B cell (primary cell): ENCODE measurements around the gene TOMM70. TPM values are rescaled to one million over a fixed set of nuclear protein-coding genes. Genes with fewer than 3 reads are reported as not detected.

Experiments used
- ATAC-seq: fragments of 200-7000 bp; cut with Tn5 transposase; one replicate; pipeline ENCODE4 v1.10.0; 2021; ENCODE audit warnings: low read depth, mild to moderate bottlenecking, moderate number of reproducible peaks, moderate library complexity
- CTCF ChIA-PET: fragments of 350-600 bp; sonication (Branson Sonifier 250); formaldehyde crosslinking; loops from one replicate; lab custom pipeline; 2021; ENCODE audit warnings: antibody characterized with exemption, inconsistent platforms; lab: Charles Lee
- POLR2A ChIA-PET: fragments of 350-600 bp; sonication (Branson Sonifier 250); formaldehyde crosslinking; loops from one replicate; lab custom pipeline; 2021; ENCODE audit warnings: antibody characterized with exemption; lab: Charles Lee
- DNase-seq: peaks from one replicate; pipeline ENCODE4 v3.0.0; 2013
- H2AFZ ChIP-seq: 2 replicates; pipeline ENCODE4 v1.6.1; 2012; ENCODE audit warnings: mild to moderate bottlenecking, low read depth, low read length; ENCODE audit not compliant: insufficient read depth, poor library complexity, severe bottlenecking
- H3K27ac ChIP-seq, 2 donors: 1 replicate in 1 of 2; 2 replicates in 1 of 2; pipeline ENCODE4 v1.5.1; 2012 to 2013; ENCODE audit warnings: low read length in 2 of 2, mild to moderate bottlenecking in 2 of 2, moderate library complexity in 1 of 2
- H3K27me3 ChIP-seq, 4 experiments: fragments of 200-600 bp in 1 of 4; sonication (generic) in 1 of 4; replicated peaks in 1 of 4; 1 replicate in 2 of 4; 2 replicates in 2 of 4; pipeline versions ENCODE4 v1.6.1 to v1.7.0; 2013 to 2016; ENCODE audit warnings: low read length in 3 of 4, mild to moderate bottlenecking in 2 of 4, mixed read lengths in 1 of 4, moderate library complexity in 1 of 4; ENCODE audit not compliant: insufficient read depth in 4 of 4, control insufficient read depth in 3 of 4; ENCODE audit errors: control extremely low read depth in 1 of 4
- H3K36me3 ChIP-seq, 2 experiments: replicated peaks in 1 of 2; 1 replicate in 1 of 2; 2 replicates in 1 of 2; pipeline versions ENCODE4 v1.6.1 to v1.7.1; 2013; ENCODE audit warnings: low read length in 1 of 2; ENCODE audit not compliant: insufficient read depth in 2 of 2, control insufficient read depth in 1 of 2; ENCODE audit errors: control extremely low read depth in 1 of 2, extremely low read depth in 1 of 2
- H3K4me1 ChIP-seq, 2 donors: fragments of 200-600 bp in 1 of 2; sonication (generic) in 1 of 2; 1 replicate in 1 of 2; 2 replicates in 1 of 2; pipeline versions ENCODE4 v1.5.1 to v1.6.1; 2013 to 2017; ENCODE audit warnings: low read length in 2 of 2; ENCODE audit not compliant: control insufficient read depth in 2 of 2, insufficient read depth in 2 of 2
- H3K4me2 ChIP-seq: replicated peaks from 2 replicates; pipeline ENCODE3; 2012; ENCODE audit warnings: mild to moderate bottlenecking, low read depth, low read length; ENCODE audit not compliant: poor library complexity, severe bottlenecking
- H3K4me3 ChIP-seq, 5 experiments: fragments of 200-600 bp in 1 of 5; sonication (generic) in 1 of 5; 1 replicate in 3 of 5; 2 replicates in 2 of 5; pipeline versions ENCODE4 v1.5.1 to v1.7.0; 2011 to 2016; ENCODE audit warnings: low read length in 4 of 5, mild to moderate bottlenecking in 4 of 5, low read depth in 2 of 5, control low read depth in 1 of 5, moderate library complexity in 1 of 5; ENCODE audit not compliant: insufficient read depth in 1 of 5; ENCODE audit errors: control extremely low read depth in 1 of 5, extremely low read depth in 1 of 5
- H3K79me2 ChIP-seq: fragments of 200-600 bp; sonication (generic); one replicate; pipeline ENCODE4 v1.6.0; 2016; ENCODE audit warnings: low read length; ENCODE audit not compliant: control insufficient read depth, insufficient read depth
- H3K9ac ChIP-seq: fragments of 200-600 bp; sonication (generic); 2 replicates; pipeline ENCODE4 v1.6.1; 2017; ENCODE audit warnings: mild to moderate bottlenecking, low read length, moderate library complexity
- H3K9me3 ChIP-seq, 3 donors: one replicate each; pipeline versions ENCODE4 v1.6.1 to v1.7.1; 2013; ENCODE audit warnings: low read length in 2 of 3; ENCODE audit not compliant: control insufficient read depth in 2 of 3, insufficient read depth in 1 of 3; ENCODE audit errors: control extremely low read depth in 1 of 3
- H4K20me1 ChIP-seq: 2 replicates; pipeline ENCODE4 v1.6.0; 2012; ENCODE audit warnings: mild to moderate bottlenecking, low read length; ENCODE audit not compliant: insufficient read depth, control insufficient read depth, poor library complexity, severe bottlenecking
- H3K27ac Mint-ChIP-seq: one replicate; pipeline ENCODE4 v1.8.0; 2021; ENCODE audit warnings: mixed read lengths
- H3K27me3 Mint-ChIP-seq: one replicate; pipeline ENCODE4 v1.8.0; 2021; ENCODE audit warnings: mixed read lengths
- H3K4me1 Mint-ChIP-seq: one replicate; pipeline ENCODE4 v1.8.0; 2021; ENCODE audit warnings: mixed read lengths
- H3K4me3 Mint-ChIP-seq: one replicate; pipeline ENCODE4 v1.8.0; 2021; ENCODE audit warnings: mixed read lengths
- H3K9me3 Mint-ChIP-seq: one replicate; pipeline ENCODE4 v1.8.0; 2022; ENCODE audit warnings: mixed read lengths; ENCODE audit not compliant: insufficient read depth
- CTCF ChIP-seq: fragments of 200-600 bp; IDR thresholded peaks from one replicate; pipeline ENCODE4 v1.8.0; 2022; ENCODE audit warnings: antibody characterized with exemption, mild to moderate bottlenecking
- EZH2 ChIP-seq: IDR thresholded peaks from 2 replicates; pipeline ENCODE4 v1.6.1; 2012; ENCODE audit warnings: borderline replicate concordance, low read depth, mild to moderate bottlenecking, moderate library complexity, low read length; ENCODE audit not compliant: insufficient read depth, poor library complexity, severe bottlenecking
- WGBS: methylation state at CpG from one replicate; pipeline ENCODE4 v1.1.5; 2013; ENCODE audit warnings: missing lambda C conversion rate; ENCODE audit not compliant: insufficient coverage; 5-methylcytosine and 5-hydroxymethylcytosine counted together
- intact Hi-C: fragments of 100-400 bp; cut with micrococcal nuclease; formaldehyde crosslinking; loops from one replicate; pipeline ENCODE4 v1.10.0; 2022
- polyA plus RNA-seq: library from polyadenylated mRNA; depleted of rRNA; stranded (reverse); fragments of >200 nt; gene quantifications from 2 replicates; pipeline ENCODE4 v1.2.3, GENCODE V29; 2012
- total RNA-seq, 2 donors: library from RNA; stranded (reverse); fragments of 120-200 nt in 1 of 2; gene quantifications; 1 replicate in 1 of 2; 2 replicates in 1 of 2; pipeline versions ENCODE4 v1.2.3 to v1.2.4, GENCODE V29; 2013 to 2022

Gene TOMM70
- total and polyA plus RNA-seq, 2 donors (not counting 1 experiment from before 2014, with no cell fraction given), result 6.9 to 30.0 TPM

DNA sequence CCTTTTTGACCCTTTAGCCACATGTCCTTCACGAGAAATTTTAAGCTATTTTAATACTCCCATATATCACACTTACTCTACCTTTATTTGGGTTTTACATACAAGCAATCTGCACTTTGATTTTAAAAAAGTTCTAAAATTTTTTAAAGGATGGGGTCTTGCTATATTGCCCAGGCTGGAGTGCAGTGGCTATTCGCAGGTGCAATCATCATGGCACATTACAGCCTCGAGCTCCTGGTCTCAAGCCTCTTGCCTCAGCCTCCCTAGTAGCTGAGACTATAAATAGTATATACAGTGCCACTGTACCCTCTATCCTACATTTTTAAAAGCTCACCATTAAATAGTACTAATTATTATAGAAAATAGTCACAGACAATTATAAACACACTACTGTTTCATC is 36.5 kb downstream of the TOMM70 start:
- H3K4me3 Mint-ChIP-seq, result no peak overlapping the region
- DNase-seq (no peak), ATAC-seq (no peak)
- H3K27me3 Mint-ChIP-seq, result no peaks in the 10 kb centered on the region
- peaks cover 2% of the 10 kb centered on the region for H3K9me3 Mint-ChIP-seq
- no peak overlapping the region for H3K4me2 ChIP-seq
- H4K20me1 ChIP-seq, result no peaks in the 10 kb centered on the region
- no peak overlapping the region for H3K27ac Mint-ChIP-seq
- TF ChIP-seq CTCF, result no peak
- no peak for TF ChIP-seq EZH2
- no peak overlapping the region for H3K4me3 ChIP-seq
- intact Hi-C loops, result no loop called here
- POLR2A ChIA-PET, result no interaction called here
- CTCF ChIA-PET, result no interaction called here
- H3K9me3 ChIP-seq, result no peaks in the 10 kb centered on the region
- H3K4me1 ChIP-seq, result no peaks in the 10 kb centered on the region
- H3K27ac ChIP-seq, result no peak overlapping the region
- H3K27me3 ChIP-seq, result no peaks in the 10 kb centered on the region
- no peak overlapping the region for H3K9ac ChIP-seq
- H3K79me2 ChIP-seq, result no peaks in the 10 kb centered on the region
- 100% methylated on average over 1 of the region's 3 CpGs for WGBS
- no peak overlapping the region for H2AFZ ChIP-seq
- H3K4me1 Mint-ChIP-seq, result no peaks in the 10 kb centered on the region
- H3K36me3 ChIP-seq, result peaks cover 12 to 49% of the 10 kb centered on the region in 2 experiments

DNA sequence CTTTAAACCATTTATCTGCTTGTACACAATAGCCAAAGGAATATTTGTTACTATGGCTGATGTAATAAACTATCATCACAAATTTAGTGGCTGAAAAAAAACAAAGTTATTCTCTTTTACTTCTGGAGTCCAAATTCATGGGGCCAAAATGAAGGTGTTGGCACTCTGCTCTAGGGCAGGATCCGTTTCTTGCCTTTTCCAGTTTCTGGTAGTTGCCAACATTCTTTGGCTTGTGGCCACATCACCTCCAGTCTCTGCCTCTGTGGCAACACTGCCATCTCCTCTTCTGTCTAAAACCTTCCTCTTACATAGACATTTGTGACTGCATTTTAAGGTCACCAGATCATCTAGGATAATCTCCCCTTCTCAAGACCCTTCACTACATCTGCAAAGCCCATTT is 39.0 kb downstream of the TOMM70 start:
- Mint-ChIP-seq H3K27me3 (no peaks in the 10 kb centered on the region), H3K9me3 (peaks cover 2% of the 10 kb centered on the region), H3K4me3 (no peak overlapping the region), H3K27ac (no peak overlapping the region), H3K4me1 (no peaks in the 10 kb centered on the region)
- Histone ChIP-seq H4K20me1 (no peaks in the 10 kb centered on the region), H3K4me3 (no peak overlapping the region), H3K27me3 (no peaks in the 10 kb centered on the region), H3K27ac (no peak overlapping the region), H3K4me1 (no peaks in the 10 kb centered on the region), H2AFZ (no peak overlapping the region), H3K79me2 (no peaks in the 10 kb centered on the region), H3K9ac (no peak overlapping the region), H3K4me2 (no peak overlapping the region), H3K9me3 (no peaks in the 10 kb centered on the region), H3K36me3 (peaks cover 3 to 30% of the 10 kb centered on the region in 2 experiments)
- ChIA-PET POLR2A (no interaction called here), CTCF (no interaction called here)
- no peak for TF ChIP-seq EZH2
- TF ChIP-seq CTCF, result no peak
- no peak for DNase-seq
- WGBS, result 100% methylated on average over 1 of the region's 1 CpG
- ATAC-seq, result no peak
- intact Hi-C loops, result no loop called here
